NT2/D1 (cell line): ENCODE measurements around the gene CDC73.

Experiments
- DNase-seq: peaks from one replicate; pipeline ENCODE4 v3.0.0-alpha.2; 2011; ENCODE audit warnings: low read depth, low spot score
- H3K27me3 ChIP-seq: 2 replicates; pipeline ENCODE4 v1.6.0; 2011; ENCODE audit warnings: mild to moderate bottlenecking; ENCODE audit not compliant: insufficient read length, insufficient read depth
- H3K36me3 ChIP-seq: 2 replicates; pipeline ENCODE4 v1.6.1; 2011; ENCODE audit warnings: mild to moderate bottlenecking, low read length, mixed read lengths; ENCODE audit not compliant: insufficient read depth, insufficient read length
- H3K4me1 ChIP-seq: 2 replicates; pipeline ENCODE4 v1.5.1; 2011; ENCODE audit not compliant: insufficient read depth, insufficient read length
- H3K4me3 ChIP-seq: 2 replicates; pipeline ENCODE4 v1.5.1; 2011; ENCODE audit warnings: low read depth; ENCODE audit not compliant: insufficient read length
- H3K9ac ChIP-seq: 2 replicates; pipeline ENCODE4 v1.6.0; 2011; ENCODE audit warnings: low read depth; ENCODE audit not compliant: insufficient read length
- H3K9me3 ChIP-seq: 2 replicates; pipeline ENCODE4 v1.5.1; 2011; ENCODE audit warnings: mild to moderate bottlenecking, low read length; ENCODE audit not compliant: insufficient read depth
- SUZ12 ChIP-seq: IDR thresholded peaks from 2 replicates; pipeline ENCODE4 v1.6.1; 2011; ENCODE audit not compliant: insufficient read length, insufficient read depth; ENCODE audit errors: extremely low read depth
- YY1 ChIP-seq: IDR thresholded peaks from 2 replicates; pipeline ENCODE4 v1.6.1; 2011; ENCODE audit not compliant: insufficient read length, insufficient read depth
- ZNF274 ChIP-seq: IDR thresholded peaks from 2 replicates; pipeline ENCODE4 v1.6.1; 2011; ENCODE audit warnings: mild to moderate bottlenecking, low read depth, low read length

CDC73 gene

DNA sequence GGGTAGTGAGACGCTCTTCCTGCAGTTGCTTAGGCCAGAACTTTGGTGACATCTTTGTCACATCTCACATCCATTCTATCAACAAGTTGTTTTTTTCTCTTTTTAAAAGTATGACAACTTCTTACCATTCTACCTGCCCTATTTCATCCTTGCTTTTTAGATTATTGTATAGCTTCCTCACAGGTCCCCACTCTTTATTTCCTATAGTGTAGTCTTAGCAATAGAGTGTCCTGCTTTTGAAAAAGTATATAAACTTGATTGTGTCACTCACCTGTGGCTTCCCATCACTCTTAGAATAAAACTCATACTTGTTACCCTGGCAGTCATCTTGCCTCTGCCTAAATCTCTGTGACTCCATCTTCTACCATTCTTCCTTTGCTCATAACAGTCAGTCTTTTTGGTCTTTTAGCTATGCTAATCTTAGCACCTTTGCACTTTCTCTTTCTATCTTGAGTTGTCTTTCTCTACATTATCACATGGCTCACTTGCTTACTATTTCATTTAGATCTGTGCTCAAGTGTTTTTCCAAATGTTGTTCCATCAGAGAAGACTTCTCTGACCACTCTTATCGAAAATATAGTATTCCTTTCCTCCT lies 9.5 kb downstream of the CDC73 start:
- H3K4me1 ChIP-seq, result no peaks in the 10 kb centered on the region
- H3K27me3 ChIP-seq, result no peaks in the 10 kb centered on the region
- no peak overlapping the region for H3K4me3 ChIP-seq
- no peak for DNase-seq
- no peaks in the 10 kb centered on the region for H3K9me3 ChIP-seq
- H3K36me3 ChIP-seq, result peaks cover 83% of the 10 kb centered on the region
- no peak overlapping the region for H3K9ac ChIP-seq
- TF ChIP-seq SUZ12 (no peak), ZNF274 (no peak), YY1 (no peak)

DNA sequence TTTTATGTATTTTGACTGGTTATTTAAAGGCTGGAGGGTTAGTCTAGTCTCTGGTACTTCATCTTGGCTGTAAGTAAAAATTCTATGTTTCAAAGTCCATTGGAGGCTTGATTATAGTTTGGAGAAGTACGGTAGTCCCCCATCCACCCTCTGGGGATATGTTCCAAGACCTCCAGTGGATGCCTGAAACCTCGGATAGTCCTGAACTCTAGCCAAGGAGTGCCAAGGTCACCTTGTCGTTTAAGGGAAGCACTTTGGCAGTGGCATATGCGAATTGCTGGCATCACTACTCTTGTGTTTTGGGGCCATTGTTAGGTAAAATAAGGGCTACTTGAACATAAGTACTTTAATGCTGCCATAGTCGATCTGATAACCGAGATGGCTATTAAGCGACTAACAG lies 18.4 kb downstream of the CDC73 start:
- H3K4me1 ChIP-seq, result no peaks in the 10 kb centered on the region
- H3K9me3 ChIP-seq, result no peaks in the 10 kb centered on the region
- H3K9ac ChIP-seq, result no peak overlapping the region
- H3K36me3 ChIP-seq, result peaks cover 90% of the 10 kb centered on the region
- H3K4me3 ChIP-seq, result no peak overlapping the region
- no peaks in the 10 kb centered on the region for H3K27me3 ChIP-seq
- no peak for DNase-seq
- TF ChIP-seq SUZ12 (no peak), YY1 (no peak), ZNF274 (no peak)

DNA sequence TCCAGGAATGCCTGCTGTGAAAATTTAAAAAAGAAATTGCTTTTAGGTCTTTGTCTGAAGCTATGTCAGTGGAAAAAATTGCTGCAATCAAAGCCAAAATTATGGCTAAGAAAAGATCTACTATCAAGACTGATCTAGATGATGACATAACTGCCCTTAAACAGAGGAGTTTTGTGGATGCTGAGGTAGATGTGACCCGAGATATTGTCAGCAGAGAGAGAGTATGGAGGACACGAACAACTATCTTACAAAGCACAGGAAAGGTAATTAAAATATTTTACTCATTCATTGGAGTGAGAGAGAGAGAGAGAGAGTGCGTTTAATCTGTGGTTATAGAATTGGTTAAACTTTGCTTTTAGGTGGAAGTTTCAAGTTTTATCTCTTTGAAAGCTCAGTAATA lies 20.0 kb downstream of the CDC73 start:
- no peaks in the 10 kb centered on the region for H3K9me3 ChIP-seq
- DNase-seq, result no peak
- peaks cover 89% of the 10 kb centered on the region for H3K36me3 ChIP-seq
- no peaks in the 10 kb centered on the region for H3K27me3 ChIP-seq
- no peak overlapping the region for H3K9ac ChIP-seq
- H3K4me1 ChIP-seq, result no peaks in the 10 kb centered on the region
- TF ChIP-seq YY1, result no peak
- no peak for TF ChIP-seq SUZ12
- no peak overlapping the region for H3K4me3 ChIP-seq

DNA sequence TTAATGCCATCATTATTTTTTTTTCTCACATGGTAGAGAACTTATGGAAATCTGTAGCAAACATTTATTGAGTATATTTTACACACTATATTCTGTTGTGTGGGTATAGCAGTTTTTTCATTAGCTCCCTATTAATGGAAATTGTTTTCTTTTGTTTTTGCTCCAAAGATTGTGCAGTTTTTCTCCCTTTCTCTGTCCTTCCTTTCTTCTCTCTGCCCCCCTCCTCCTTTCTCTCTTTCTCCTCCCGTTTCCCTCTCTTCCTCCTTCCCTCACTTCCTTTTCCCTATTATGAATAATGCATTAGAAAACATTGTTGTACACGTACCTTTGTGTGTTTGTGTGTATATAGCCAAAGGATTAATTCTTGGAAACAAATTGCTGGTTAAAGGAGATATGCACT lies 20.6 kb downstream of the CDC73 start:
- no peak for DNase-seq
- no peaks in the 10 kb centered on the region for H3K9me3 ChIP-seq
- H3K36me3 ChIP-seq, result peaks cover 89% of the 10 kb centered on the region
- no peak overlapping the region for H3K9ac ChIP-seq
- H3K27me3 ChIP-seq, result no peaks in the 10 kb centered on the region
- no peak overlapping the region for H3K4me3 ChIP-seq
- TF ChIP-seq ZNF274 (no peak), YY1 (no peak), SUZ12 (no peak)
- H3K4me1 ChIP-seq, result no peaks in the 10 kb centered on the region

DNA sequence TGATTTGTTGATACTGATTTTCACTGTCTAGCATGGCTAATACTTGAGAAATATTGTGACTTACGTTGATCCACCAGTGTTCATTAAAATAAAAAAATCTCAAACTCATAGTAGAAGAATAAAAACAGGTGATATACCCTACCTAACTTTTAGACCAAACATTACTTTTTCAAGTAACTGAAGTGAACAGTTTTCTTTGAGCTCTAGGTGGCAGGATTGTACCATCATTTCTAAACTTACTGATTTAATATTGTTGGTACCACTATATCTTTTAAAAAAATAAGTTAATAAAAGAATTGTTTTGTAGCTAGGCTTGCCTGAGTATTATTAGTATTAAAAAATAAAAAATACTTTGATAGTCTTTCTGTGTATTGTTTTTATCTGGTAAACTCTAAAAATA lies 21.5 kb downstream of the CDC73 start:
- H3K36me3 ChIP-seq, result peaks cover 87% of the 10 kb centered on the region
- H3K27me3 ChIP-seq, result no peaks in the 10 kb centered on the region

DNA sequence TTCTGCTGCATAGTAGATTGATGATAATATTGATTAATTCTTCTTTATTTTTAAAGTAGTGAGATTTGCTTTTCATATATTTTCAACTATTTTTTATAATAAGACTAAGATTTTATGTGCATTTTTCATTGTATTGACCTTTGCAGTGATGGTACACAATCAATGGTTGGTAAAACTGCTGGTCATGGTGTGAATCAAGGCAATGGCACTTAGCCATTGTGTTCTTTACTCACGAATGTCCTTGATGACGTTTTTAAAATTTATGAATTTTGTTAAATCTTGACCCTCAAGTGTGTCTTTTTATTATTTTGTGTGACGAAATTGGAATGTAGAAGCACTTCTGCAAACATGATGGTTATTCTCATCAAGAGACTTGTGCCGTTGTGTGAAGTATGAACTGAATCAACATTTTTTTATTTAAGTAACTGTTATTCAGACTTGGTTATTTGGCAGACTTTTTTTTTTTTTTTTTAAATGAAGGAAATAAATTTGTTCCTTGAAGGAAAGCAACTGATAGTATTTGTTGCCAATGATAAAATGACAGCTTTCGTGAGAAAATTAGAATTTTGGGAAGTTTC lies 22.6 kb downstream of the CDC73 start:
- Histone ChIP-seq H3K9me3 (no peaks in the 10 kb centered on the region), H3K4me1 (no peaks in the 10 kb centered on the region), H3K27me3 (no peaks in the 10 kb centered on the region), H3K36me3 (peaks cover 87% of the 10 kb centered on the region), H3K9ac (no peak overlapping the region), H3K4me3 (no peak overlapping the region)
- DNase-seq, result no peak
- TF ChIP-seq YY1 (no peak), SUZ12 (no peak), ZNF274 (no peak)

More for the DNA sequence above, 21.5 kb downstream of the CDC73 start:
- no peak overlapping the region for H3K4me3 ChIP-seq
- DNase-seq, result no peak
- H3K9ac ChIP-seq, result no peak overlapping the region
- TF ChIP-seq SUZ12, result no peak
- no peak for TF ChIP-seq ZNF274
- no peak for TF ChIP-seq YY1
- no peaks in the 10 kb centered on the region for H3K9me3 ChIP-seq
- no peaks in the 10 kb centered on the region for H3K4me1 ChIP-seq

DNA sequence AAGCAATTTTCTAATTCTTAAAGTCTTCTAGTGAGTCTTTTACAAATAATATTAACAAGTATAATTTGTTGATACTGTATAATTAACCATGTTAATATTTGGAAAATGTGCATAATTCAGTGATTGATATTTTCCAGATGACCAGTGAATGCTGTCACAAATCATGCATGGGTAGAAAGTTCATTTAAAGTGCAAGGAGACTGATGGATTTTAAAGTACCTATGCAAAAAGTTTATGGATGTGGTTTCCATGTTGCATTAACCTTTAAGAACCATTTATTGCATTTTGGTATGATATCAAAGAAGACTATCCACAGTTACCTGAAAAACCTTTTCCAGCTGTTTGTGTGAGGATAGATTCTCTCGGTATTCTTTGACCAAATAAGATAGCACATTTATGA lies 23.2 kb downstream of the CDC73 start:
- no peak overlapping the region for H3K9ac ChIP-seq
- peaks cover 87% of the 10 kb centered on the region for H3K36me3 ChIP-seq
- no peaks in the 10 kb centered on the region for H3K9me3 ChIP-seq
- TF ChIP-seq ZNF274, result no peak
- no peak for TF ChIP-seq SUZ12
- no peak for TF ChIP-seq YY1
- DNase-seq, result no peak
- H3K4me3 ChIP-seq, result no peak overlapping the region
- H3K27me3 ChIP-seq, result no peaks in the 10 kb centered on the region
- no peaks in the 10 kb centered on the region for H3K4me1 ChIP-seq
